RWPE2 (cell line): ENCODE results near the gene BCAS4.

Experiments
- ATAC-seq: fragments of 200-7000 bp; cut with Tn5 transposase; 3 replicates; pipeline ENCODE4 v1.9.1; 2021; ENCODE audit warnings: low read depth
- DNase-seq: peaks from one replicate; pipeline ENCODE4 v3.0.0-alpha.2; 2020; ENCODE audit warnings: low spot score
- H3K27ac ChIP-seq: fragments of 450-650 bp; 2 replicates; pipeline ENCODE4 v1.5.1; 2017; ENCODE audit warnings: mild to moderate bottlenecking; ENCODE audit not compliant: poor library complexity, severe bottlenecking
- H3K27me3 ChIP-seq: fragments of 250-450 bp; sonication (Bioruptor Pico); 2 replicates; pipeline ENCODE4 v1.5.1; 2021; ENCODE audit warnings: mild to moderate bottlenecking, moderate library complexity; ENCODE audit not compliant: insufficient read depth, poor library complexity, severe bottlenecking
- H3K36me3 ChIP-seq: fragments of 250-450 bp; sonication (Bioruptor Pico); 2 replicates; pipeline ENCODE4 v1.5.1; 2020; ENCODE audit warnings: low read depth, mild to moderate bottlenecking, moderate library complexity
- H3K4me1 ChIP-seq: fragments of 250-450 bp; sonication (Bioruptor Pico); 2 replicates; pipeline ENCODE4 v1.5.1; 2021; ENCODE audit warnings: mild to moderate bottlenecking, moderate library complexity; ENCODE audit not compliant: insufficient read depth, poor library complexity, severe bottlenecking
- H3K4me3 ChIP-seq: fragments of 250-450 bp; sonication (Bioruptor Pico); 2 replicates; pipeline ENCODE4 v1.5.1; 2021; ENCODE audit warnings: mild to moderate bottlenecking, moderate library complexity; ENCODE audit not compliant: severe bottlenecking
- H3K9me3 ChIP-seq: fragments of 250-450 bp; sonication (Bioruptor Pico); 2 replicates; pipeline ENCODE4 v1.5.1; 2021; ENCODE audit warnings: mild to moderate bottlenecking, moderate library complexity; ENCODE audit not compliant: severe bottlenecking
- CTCF ChIP-seq: fragments of 450-650 bp; IDR thresholded peaks from one replicate; pipeline ENCODE4 v1.5.1; 2017; ENCODE audit warnings: mild to moderate bottlenecking, moderate library complexity; ENCODE audit not compliant: poor library complexity, severe bottlenecking

BCAS4 gene

GRCh38 chr20:50794181-50794845 lies 548 bp upstream of the BCAS4 start:
- peak; percentile 74 for DNase-seq
- Histone ChIP-seq H3K4me1 (peaks cover 17% of the 10 kb centered on the region), H3K27ac (no peak overlapping the region)

GRCh38 chr20:50797142-50797541 lies 2.3 kb downstream of the BCAS4 start:
- no peaks in the 10 kb centered on the region for H3K9me3 ChIP-seq
- no peaks in the 10 kb centered on the region for H3K36me3 ChIP-seq
- DNase-seq (peak; percentile 10), ATAC-seq (no peak)
- H3K4me3 ChIP-seq: no peak overlapping the region
- TF ChIP-seq CTCF: no peak
- no peaks in the 10 kb centered on the region for H3K27me3 ChIP-seq
- H3K27ac ChIP-seq: no peak overlapping the region
- peaks cover 3% of the 10 kb centered on the region for H3K4me1 ChIP-seq

More at GRCh38 chr20:50794181-50794845, 548 bp upstream of the BCAS4 start:
- ATAC-seq: no peak
- no peaks in the 10 kb centered on the region for H3K27me3 ChIP-seq
- no peaks in the 10 kb centered on the region for H3K36me3 ChIP-seq
- H3K4me3 ChIP-seq: peak overlapping the region; percentile 78
- no peaks in the 10 kb centered on the region for H3K9me3 ChIP-seq
- TF ChIP-seq CTCF: no peak

GRCh38 chr20:50798650-50799049 lies 3.8 kb downstream of the BCAS4 start:
- no peak for ATAC-seq
- no peak for TF ChIP-seq CTCF
- Histone ChIP-seq H3K4me1 (peaks cover 3% of the 10 kb centered on the region), H3K36me3 (no peaks in the 10 kb centered on the region), H3K27ac (no peak overlapping the region), H3K9me3 (no peaks in the 10 kb centered on the region), H3K4me3 (no peak overlapping the region), H3K27me3 (no peaks in the 10 kb centered on the region)
- DNase-seq: no peak

- Histone ChIP-seq H3K9me3 (no peaks in the 10 kb centered on the region), H3K4me3 (no peak overlapping the region), H3K4me1 (peaks cover 3% of the 10 kb centered on the region), H3K36me3 (no peaks in the 10 kb centered on the region), H3K27ac (no peak overlapping the region), H3K27me3 (no peaks in the 10 kb centered on the region)
- DNase-seq (no peak), ATAC-seq (no peak)
- TF ChIP-seq CTCF: no peak
Observed at GRCh38 chr20:50799176-50799889, 4.5 kb downstream of the BCAS4 start.
